GM12878 (cell line): Measurements from ENCODE around the gene RAB3IL1. TPM values are rescaled to one million over a fixed set of nuclear protein-coding genes. Genes with fewer than 3 reads are reported as not detected.

ENCODE experiments used
- ATAC-seq: fragments of 200-7000 bp; cut with Tn5 transposase; 3 replicates; pipeline ENCODE4 v1.9.1; 2020; ENCODE audit warnings: mild to moderate bottlenecking, moderate library complexity
- BruUV-seq: library from RNA; stranded (reverse); fragments of 400-500 nt; replicated peaks from 2 replicates; lab custom pipeline; 2021; lab: Mats Ljungman, UMichigan
- CTCF ChIA-PET: fragments of 300-600 bp; sonication (Branson Sonifier 250); formaldehyde crosslinking; extraction: SDS; loops from one replicate; lab custom pipeline; 2021; ENCODE audit warnings: inconsistent platforms; lab: Yijun Ruan, JAX
- POLR2A ChIA-PET: fragments of 350-600 bp; formaldehyde crosslinking; extraction: SDS; loops from one replicate; lab custom pipeline; 2021; ENCODE audit warnings: inconsistent platforms; lab: Charles Lee
- RAD21 ChIA-PET: fragments of 300-600 bp; sonication (Branson Sonifier 250); formaldehyde crosslinking; loops from one replicate; lab custom pipeline; 2023; ENCODE audit warnings: antibody characterized with exemption; ENCODE audit not compliant: unreplicated experiment; lab: Charles Lee
- SMC1A ChIA-PET: fragments of 300-600 bp; sonication (Branson Sonifier 250); formaldehyde crosslinking; loops from one replicate; lab custom pipeline; 2023; ENCODE audit not compliant: unreplicated experiment, uncharacterized antibody; lab: Charles Lee
- DNase-seq: peaks from one replicate; pipeline ENCODE4 v3.0.0-alpha.2; 2011; ENCODE audit warnings: low read depth, low spot score
- FAIRE-seq: peaks from 3 replicates; lab custom pipeline; 2011; peaks lifted over from hg19 to GRCh38; lab: Jason Lieb, UNC
- H2AFZ ChIP-seq: 2 replicates; pipeline ENCODE4 v1.6.0; 2011; ENCODE audit warnings: low read depth, low read length, control low read depth; ENCODE audit not compliant: control insufficient read depth
- H3K27ac ChIP-seq: 2 replicates; pipeline ENCODE4 v1.5.1; 2011; ENCODE audit warnings: control low read depth; ENCODE audit not compliant: control insufficient read depth, insufficient read depth
- H3K27me3 ChIP-seq, 2 experiments: replicated peaks in 1 of 2; 2 replicates each; pipeline versions ENCODE4 v1.6.0 to v1.6.1; 2011; ENCODE audit warnings: low read length in 1 of 2; ENCODE audit not compliant: control insufficient read depth in 2 of 2, insufficient read depth in 2 of 2
- H3K36me3 ChIP-seq, 2 experiments: 2 replicates each; pipeline ENCODE4 v1.5.1; 2011; ENCODE audit warnings: low read length in 1 of 2; ENCODE audit not compliant: control insufficient read depth in 2 of 2, insufficient read depth in 2 of 2
- H3K4me1 ChIP-seq: 2 replicates; pipeline ENCODE4 v1.6.1; 2011; ENCODE audit warnings: mild to moderate bottlenecking, low read length, moderate library complexity, mixed read lengths; ENCODE audit not compliant: control insufficient read depth, insufficient read depth
- H3K4me2 ChIP-seq: 2 replicates; pipeline ENCODE4 v1.6.0; 2011; ENCODE audit warnings: control low read depth; ENCODE audit not compliant: control insufficient read depth, insufficient read depth
- H3K4me3 ChIP-seq: fragments of 200-600 bp; sonication (generic); 2 replicates; pipeline ENCODE4 v1.5.1; 2016
- H3K79me2 ChIP-seq: 2 replicates; pipeline ENCODE4 v1.6.0; 2011; ENCODE audit warnings: low read length; ENCODE audit not compliant: control insufficient read depth, insufficient read depth
- H3K9ac ChIP-seq: 2 replicates; pipeline ENCODE4 v1.8.0; 2011; ENCODE audit warnings: low read length, control low read depth, mixed read lengths; ENCODE audit not compliant: control insufficient read depth, insufficient read depth
- H3K9me3 ChIP-seq: replicated peaks from 3 replicates; pipeline ENCODE4 v1.5.1; 2011; ENCODE audit warnings: mild to moderate bottlenecking, low read length; ENCODE audit not compliant: control insufficient read depth, insufficient read depth
- H4K20me1 ChIP-seq: 2 replicates; pipeline ENCODE4 v1.6.0; 2011; ENCODE audit not compliant: control insufficient read depth, insufficient read depth
- HDAC2 ChIP-seq: fragments of 200-600 bp; sonication (generic); IDR thresholded peaks from 2 replicates; pipeline ENCODE4 v1.6.1; 2017
- KAT2A ChIP-seq: conservative IDR thresholded peaks from 2 replicates; pipeline ENCODE4 v1.6.1; 2011; ENCODE audit warnings: low read depth, low read length; ENCODE audit not compliant: control insufficient read depth
- MXI1 ChIP-seq: fragments of 150-350 bp; IDR thresholded peaks from 2 replicates; pipeline ENCODE4 v1.6.1; 2011; ENCODE audit warnings: low read depth, mild to moderate bottlenecking, inconsistent platforms, low read length, improper control_type of control experiment
- PAX5 ChIP-seq: IDR thresholded peaks from 2 replicates; pipeline ENCODE4 v1.6.1; 2011; ENCODE audit warnings: low read depth, low read length, borderline replicate concordance
- POLR2A ChIP-seq: IDR thresholded peaks from 2 replicates; pipeline ENCODE4 v1.6.1; 2011; ENCODE audit warnings: low read depth, mild to moderate bottlenecking, low read length
- POLR2AphosphoS2 ChIP-seq: IDR thresholded peaks from 2 replicates; pipeline ENCODE4 v1.6.1; 2011; ENCODE audit warnings: low read depth, mild to moderate bottlenecking, low read length, improper control_type of control experiment, moderate library complexity
- RAD51 ChIP-seq: fragments of 450-650 bp; IDR thresholded peaks from 2 replicates; pipeline ENCODE4 v1.6.1; 2016; ENCODE audit warnings: moderate library complexity, mild to moderate bottlenecking, inconsistent platforms
- WGBS: methylation state at CpG from one replicate; pipeline ENCODE4 v1.1.6; 2016; ENCODE audit warnings: low lambda C conversion rate; ENCODE audit not compliant: insufficient replicate concordance, insufficient coverage; ENCODE audit errors: missing lambda C conversion rate; 5-methylcytosine and 5-hydroxymethylcytosine counted together
- in situ Hi-C: fragments of 300-500 bp; cut with MboI; formaldehyde crosslinking; loops from 9 replicates; pipeline ENCODE4 v1.14.3; 2018; ENCODE audit warnings: mixed read lengths
- intact Hi-C: fragments of 100-400 bp; cut with micrococcal nuclease; formaldehyde crosslinking; loops from one replicate; pipeline ENCODE4 v1.14.2; 2022; ENCODE audit not compliant: unreplicated experiment
- polyA plus RNA-seq, 11 experiments: library from polyadenylated mRNA; depleted of rRNA in 4 of 11; unstranded in 6 of 11; stranded (reverse) in 5 of 11; fragments of >200 nt; fragmentation: Nextera tagmentation in 4 of 11; fragmentation: Illumina TruSeq in 1 of 11; extraction: Ambion mirVana in 4 of 11; extraction: Trizol in 1 of 11; gene quantifications; 1 replicate in 1 of 11; 2 replicates in 10 of 11; pipeline versions ENCODE4 v1.2.1 to v1.2.3, GENCODE V29; 2011 to 2016; ENCODE audit warnings: inconsistent platforms in 2 of 11, missing spikeins in 2 of 11, low read depth in 1 of 11
- total RNA-seq, 4 experiments: library from RNA; depleted of rRNA in 3 of 4; stranded (reverse); fragments of >200 nt in 3 of 4; fragmentation: Illumina TruSeq in 1 of 4; extraction: Trizol in 1 of 4; gene quantifications; 2 replicates each; pipeline versions ENCODE4 v1.2.1 to v1.2.3, GENCODE V29; 2013 to 2021
- TF ChIP-seq, protein P1 (sequence below): IDR thresholded peaks from 2 replicates; pipeline ENCODE4 v1.6.1; 2012; ENCODE audit warnings: improper control_type of control experiment, low read depth, low read length; ENCODE audit not compliant: insufficient replicate concordance
- TF ChIP-seq, protein P2 (sequence below): IDR thresholded peaks from 2 replicates; pipeline ENCODE4 v1.6.1; 2011; ENCODE audit warnings: borderline replicate concordance, low read depth, mild to moderate bottlenecking, moderate library complexity, low read length; ENCODE audit not compliant: insufficient read depth, poor library complexity, severe bottlenecking
- TF ChIP-seq, protein P3 (sequence below): fragments of 450-650 bp; IDR thresholded peaks from 2 replicates; pipeline ENCODE4 v1.6.1; 2017; ENCODE audit warnings: low read depth, mild to moderate bottlenecking, moderate library complexity
- TF ChIP-seq, protein P4 (sequence below): IDR thresholded peaks from 2 replicates; pipeline ENCODE4 v1.6.1; 2011; ENCODE audit warnings: mild to moderate bottlenecking, low read depth, low read length, moderate library complexity; ENCODE audit not compliant: insufficient replicate concordance

Gene RAB3IL1
- total and polyA plus RNA-seq, 10 of the 15 experiments (the other 5 are each of a cell fraction or from before 2014, with no cell fraction given): 0.04 TPM; not detected in 9

DNA sequence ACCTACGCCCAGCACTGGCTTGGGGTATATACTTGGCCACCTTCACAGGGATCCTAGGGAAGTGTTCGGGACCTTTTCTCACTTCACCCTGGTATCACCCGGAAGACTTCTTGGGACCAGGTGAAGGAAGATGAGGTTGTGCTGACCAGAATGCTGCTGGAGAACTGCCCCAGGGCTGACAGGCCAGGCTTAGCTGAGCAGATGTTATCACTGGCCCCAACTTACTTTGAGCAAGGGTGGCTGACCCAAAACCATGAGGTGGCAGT lies 45.6 kb upstream of the RAB3IL1 start:
- peaks cover 6 to 16% of the 10 kb centered on the region in 2 experiments for H3K36me3 ChIP-seq
- DNase-seq (no peak), FAIRE-seq (no peak), ATAC-seq (no peak)
- TF ChIP-seq KAT2A (no peak), POLR2AphosphoS2 (0 out of 2 replicates have a peak, but pooled peaks have one; percentile 11), POLR2A (peak; percentile 77), MXI1 (peak; percentile 46; the same call in 1 of the 2 replicates), RAD51 (no peak), PAX5 (peak; percentile 40; the same call in 1 of the 2 replicates), HDAC2 (no peak)
- TF ChIP-seq, protein P1, sequence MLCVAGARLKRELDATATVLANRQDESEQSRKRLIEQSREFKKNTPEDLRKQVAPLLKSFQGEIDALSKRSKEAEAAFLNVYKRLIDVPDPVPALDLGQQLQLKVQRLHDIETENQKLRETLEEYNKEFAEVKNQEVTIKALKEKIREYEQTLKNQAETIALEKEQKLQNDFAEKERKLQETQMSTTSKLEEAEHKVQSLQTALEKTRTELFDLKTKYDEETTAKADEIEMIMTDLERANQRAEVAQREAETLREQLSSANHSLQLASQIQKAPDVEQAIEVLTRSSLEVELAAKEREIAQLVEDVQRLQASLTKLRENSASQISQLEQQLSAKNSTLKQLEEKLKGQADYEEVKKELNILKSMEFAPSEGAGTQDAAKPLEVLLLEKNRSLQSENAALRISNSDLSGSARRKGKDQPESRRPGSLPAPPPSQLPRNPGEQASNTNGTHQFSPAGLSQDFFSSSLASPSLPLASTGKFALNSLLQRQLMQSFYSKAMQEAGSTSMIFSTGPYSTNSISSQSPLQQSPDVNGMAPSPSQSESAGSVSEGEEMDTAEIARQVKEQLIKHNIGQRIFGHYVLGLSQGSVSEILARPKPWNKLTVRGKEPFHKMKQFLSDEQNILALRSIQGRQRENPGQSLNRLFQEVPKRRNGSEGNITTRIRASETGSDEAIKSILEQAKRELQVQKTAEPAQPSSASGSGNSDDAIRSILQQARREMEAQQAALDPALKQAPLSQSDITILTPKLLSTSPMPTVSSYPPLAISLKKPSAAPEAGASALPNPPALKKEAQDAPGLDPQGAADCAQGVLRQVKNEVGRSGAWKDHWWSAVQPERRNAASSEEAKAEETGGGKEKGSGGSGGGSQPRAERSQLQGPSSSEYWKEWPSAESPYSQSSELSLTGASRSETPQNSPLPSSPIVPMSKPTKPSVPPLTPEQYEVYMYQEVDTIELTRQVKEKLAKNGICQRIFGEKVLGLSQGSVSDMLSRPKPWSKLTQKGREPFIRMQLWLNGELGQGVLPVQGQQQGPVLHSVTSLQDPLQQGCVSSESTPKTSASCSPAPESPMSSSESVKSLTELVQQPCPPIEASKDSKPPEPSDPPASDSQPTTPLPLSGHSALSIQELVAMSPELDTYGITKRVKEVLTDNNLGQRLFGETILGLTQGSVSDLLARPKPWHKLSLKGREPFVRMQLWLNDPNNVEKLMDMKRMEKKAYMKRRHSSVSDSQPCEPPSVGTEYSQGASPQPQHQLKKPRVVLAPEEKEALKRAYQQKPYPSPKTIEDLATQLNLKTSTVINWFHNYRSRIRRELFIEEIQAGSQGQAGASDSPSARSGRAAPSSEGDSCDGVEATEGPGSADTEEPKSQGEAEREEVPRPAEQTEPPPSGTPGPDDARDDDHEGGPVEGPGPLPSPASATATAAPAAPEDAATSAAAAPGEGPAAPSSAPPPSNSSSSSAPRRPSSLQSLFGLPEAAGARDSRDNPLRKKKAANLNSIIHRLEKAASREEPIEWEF: peak; percentile 74
- TF ChIP-seq, protein P2, sequence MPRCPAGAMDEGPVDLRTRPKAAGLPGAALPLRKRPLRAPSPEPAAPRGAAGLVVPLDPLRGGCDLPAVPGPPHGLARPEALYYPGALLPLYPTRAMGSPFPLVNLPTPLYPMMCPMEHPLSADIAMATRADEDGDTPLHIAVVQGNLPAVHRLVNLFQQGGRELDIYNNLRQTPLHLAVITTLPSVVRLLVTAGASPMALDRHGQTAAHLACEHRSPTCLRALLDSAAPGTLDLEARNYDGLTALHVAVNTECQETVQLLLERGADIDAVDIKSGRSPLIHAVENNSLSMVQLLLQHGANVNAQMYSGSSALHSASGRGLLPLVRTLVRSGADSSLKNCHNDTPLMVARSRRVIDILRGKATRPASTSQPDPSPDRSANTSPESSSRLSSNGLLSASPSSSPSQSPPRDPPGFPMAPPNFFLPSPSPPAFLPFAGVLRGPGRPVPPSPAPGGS: peak; percentile 34
- TF ChIP-seq, protein P3, sequence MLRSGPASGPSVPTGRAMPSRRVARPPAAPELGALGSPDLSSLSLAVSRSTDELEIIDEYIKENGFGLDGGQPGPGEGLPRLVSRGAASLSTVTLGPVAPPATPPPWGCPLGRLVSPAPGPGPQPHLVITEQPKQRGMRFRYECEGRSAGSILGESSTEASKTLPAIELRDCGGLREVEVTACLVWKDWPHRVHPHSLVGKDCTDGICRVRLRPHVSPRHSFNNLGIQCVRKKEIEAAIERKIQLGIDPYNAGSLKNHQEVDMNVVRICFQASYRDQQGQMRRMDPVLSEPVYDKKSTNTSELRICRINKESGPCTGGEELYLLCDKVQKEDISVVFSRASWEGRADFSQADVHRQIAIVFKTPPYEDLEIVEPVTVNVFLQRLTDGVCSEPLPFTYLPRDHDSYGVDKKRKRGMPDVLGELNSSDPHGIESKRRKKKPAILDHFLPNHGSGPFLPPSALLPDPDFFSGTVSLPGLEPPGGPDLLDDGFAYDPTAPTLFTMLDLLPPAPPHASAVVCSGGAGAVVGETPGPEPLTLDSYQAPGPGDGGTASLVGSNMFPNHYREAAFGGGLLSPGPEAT: no peak
- TF ChIP-seq, protein P4, sequence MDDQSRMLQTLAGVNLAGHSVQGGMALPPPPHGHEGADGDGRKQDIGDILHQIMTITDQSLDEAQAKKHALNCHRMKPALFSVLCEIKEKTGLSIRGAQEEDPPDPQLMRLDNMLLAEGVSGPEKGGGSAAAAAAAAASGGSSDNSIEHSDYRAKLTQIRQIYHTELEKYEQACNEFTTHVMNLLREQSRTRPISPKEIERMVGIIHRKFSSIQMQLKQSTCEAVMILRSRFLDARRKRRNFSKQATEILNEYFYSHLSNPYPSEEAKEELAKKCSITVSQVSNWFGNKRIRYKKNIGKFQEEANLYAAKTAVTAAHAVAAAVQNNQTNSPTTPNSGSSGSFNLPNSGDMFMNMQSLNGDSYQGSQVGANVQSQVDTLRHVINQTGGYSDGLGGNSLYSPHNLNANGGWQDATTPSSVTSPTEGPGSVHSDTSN: no peak
- peaks cover 23% of the 10 kb centered on the region for H3K4me1 ChIP-seq
- BruUV-seq: no TSS peak
- no peak overlapping the region for H2AFZ ChIP-seq
- H3K9ac ChIP-seq: no peak overlapping the region
- ChIA-PET POLR2A (interaction anchor here (2.8 kb wide), 1 partner anchor 9 kb away, joined by 10 read pairs; no protein-coding TSS in a partner anchor), RAD21 (interaction anchor here (1.2 to 2.0 kb wide), 3 partner anchors 9 to 119 kb away, joined by 4 to 8 read pairs (median 5); no protein-coding TSS in a partner anchor), SMC1A (interaction anchor here (0.7 to 3.7 kb wide), 5 partner anchors 9 to 144 kb away, joined by 3 to 20 read pairs (median 5); no protein-coding TSS in a partner anchor), CTCF (interaction anchor here (0.8 to 1.9 kb wide), 6 partner anchors 10 to 230 kb away, joined by 3 to 7 read pairs (median 4); no protein-coding TSS in a partner anchor)
- peak overlapping the region; percentile 75 for H3K27ac ChIP-seq
- peaks cover 8% of the 10 kb centered on the region for H4K20me1 ChIP-seq
- H3K27me3 ChIP-seq: no peaks in the 10 kb centered on the region
- H3K79me2 ChIP-seq: peaks cover 28% of the 10 kb centered on the region
- no peaks in the 10 kb centered on the region for H3K9me3 ChIP-seq
- 98% methylated on average over 3 of the region's 3 CpGs for WGBS
- intact Hi-C loops: no loop called here
- H3K4me3 ChIP-seq: no peak overlapping the region
- peak overlapping the region; percentile 70; the same call in 1 of the 2 replicates for H3K4me2 ChIP-seq
- in situ Hi-C loops: no loop called here
